Stimulated activated CD4-positive, alpha-beta T cell treated with anti-CD3 and anti-CD28 coated beads, Interleukin-4, amount 100 ng/mL, for 4 hours (primary cell): ENCODE data around the gene DCUN1D1.

Experiments used
- DNase-seq, 2 experiments: peaks; one replicate each; pipeline ENCODE4 v3.0.0-alpha.2; 2020

DCUN1D1 gene

DNA sequence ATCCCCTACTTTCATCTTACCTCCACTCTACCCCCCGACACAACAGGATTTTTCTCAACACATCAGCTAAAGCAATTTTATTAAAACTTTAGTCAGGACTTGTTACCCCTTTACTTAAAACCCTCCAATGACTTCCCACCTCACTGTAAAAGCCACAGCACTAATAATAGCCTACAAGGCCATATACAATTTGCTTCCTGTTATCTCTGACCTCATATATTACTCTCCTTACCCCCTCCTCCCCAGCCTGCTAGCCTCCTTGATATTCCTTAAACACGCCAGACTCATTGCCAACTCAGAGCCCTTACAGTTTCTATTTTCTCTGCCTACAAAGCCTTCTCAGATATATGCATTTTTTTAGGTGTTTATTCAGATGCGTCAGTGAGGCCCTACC is 54.4 kb downstream of the DCUN1D1 start:
- DNase-seq, result no peak

DNA sequence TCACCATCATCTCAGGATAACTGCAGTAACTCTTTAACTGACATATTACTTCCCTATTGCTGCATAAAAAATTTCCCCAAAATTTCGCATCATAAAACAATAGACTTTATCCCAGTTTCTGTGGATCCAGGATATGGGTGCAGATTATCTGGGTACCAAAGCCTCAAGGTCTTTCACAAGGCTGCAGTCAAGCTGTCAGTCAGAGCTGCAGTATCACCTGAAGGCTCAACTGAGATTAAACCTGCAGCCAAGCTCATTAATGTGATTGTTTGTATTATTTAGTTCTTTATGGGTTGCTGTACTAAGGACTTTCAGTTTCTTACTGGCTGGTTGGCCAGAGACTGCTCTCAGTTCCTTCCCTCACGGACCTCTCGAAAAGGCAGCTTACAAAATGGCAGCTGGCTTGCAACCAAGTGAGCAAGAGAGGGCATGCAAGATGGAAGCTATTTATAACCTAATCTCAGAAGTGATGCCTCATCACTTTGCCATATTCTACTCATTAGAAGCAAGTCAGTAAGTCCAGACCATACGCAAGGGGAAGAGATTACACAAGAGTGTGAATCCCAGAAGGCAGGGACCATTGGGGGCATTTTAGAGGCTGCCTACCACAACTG is 54.9 kb downstream of the DCUN1D1 start:
- DNase-seq, result no peak

DNA sequence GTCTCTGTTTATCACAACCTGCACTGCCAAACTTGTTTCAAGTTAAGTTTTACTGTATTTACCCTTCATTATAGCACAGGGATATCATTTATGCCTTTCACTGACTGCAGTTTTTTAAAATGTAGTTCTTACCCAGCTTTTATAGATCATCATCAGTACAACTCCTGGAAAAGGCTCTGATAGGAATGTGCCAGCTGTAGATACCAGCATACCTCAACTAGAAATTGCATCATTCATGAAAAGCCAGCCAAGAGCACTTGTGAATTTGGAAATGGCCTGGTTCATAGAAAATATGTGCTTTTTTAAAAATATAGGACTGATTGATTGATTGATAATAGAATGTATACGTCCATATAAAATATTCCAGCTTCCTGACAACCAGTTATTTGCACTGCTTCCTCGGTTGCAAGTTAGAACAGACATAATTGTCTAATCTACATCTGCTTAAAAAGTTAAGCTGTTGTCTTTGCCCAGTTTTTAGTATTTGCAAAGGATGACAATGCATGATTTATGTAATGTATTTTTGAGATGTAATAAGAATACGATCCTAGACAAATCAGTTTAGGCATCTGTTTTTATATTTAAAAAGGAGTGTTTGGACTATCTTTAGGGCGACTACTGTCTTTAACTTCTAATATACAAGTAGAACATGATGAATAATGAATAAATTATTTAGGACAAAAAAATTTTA is 58.5 kb downstream of the DCUN1D1 start:
- no peak for DNase-seq

DNA sequence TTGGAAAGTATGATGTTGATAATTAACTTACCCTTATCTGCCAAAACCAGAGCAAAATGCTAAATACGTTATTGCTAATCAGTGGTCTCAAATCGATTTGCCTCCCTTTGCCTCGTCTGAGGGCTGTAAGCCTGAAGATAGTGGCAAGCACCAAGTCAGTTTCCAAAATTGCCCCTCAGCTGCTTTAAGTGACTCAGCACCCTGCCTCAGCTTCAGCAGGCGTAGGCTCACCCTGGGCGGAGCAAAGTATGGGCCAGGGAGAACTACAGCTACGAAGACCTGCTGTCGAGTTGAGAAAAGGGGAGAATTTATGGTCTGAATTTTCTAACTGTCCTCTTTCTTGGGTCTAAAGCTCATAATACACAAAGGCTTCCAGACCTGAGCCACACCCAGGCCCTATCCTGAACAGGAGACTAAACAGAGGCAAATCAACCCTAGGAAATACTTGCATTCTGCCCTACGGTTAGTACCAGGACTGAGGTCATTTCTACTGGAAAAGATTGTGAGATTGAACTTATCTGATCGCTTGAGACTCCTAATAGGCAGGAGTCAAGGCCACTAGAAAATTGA is 59.7 kb downstream of the DCUN1D1 start:
- DNase-seq, result no peak

DNA sequence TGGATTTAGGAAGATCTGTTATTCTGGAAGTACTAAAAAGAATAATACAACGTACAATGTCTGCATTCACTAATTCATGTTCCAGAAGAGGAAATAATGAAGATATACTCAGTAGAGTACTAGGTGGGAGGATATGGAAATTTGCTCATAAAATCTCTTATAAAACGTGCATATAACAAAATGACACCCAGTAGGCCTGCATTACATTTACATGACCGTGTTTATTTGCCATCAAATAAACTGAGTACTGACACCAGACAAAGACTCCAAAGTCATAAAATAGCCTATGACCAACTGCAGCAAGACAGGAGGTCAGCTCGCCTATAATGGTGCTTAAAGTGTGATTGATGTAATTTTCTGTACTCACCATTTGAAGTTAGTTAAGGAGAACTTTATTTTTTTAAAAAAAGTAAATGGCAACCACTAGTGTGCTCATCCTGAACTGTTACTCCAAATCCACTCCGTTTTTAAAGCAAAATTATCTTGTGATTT is 60.4 kb downstream of the DCUN1D1 start:
- DNase-seq, result no peak

DNA sequence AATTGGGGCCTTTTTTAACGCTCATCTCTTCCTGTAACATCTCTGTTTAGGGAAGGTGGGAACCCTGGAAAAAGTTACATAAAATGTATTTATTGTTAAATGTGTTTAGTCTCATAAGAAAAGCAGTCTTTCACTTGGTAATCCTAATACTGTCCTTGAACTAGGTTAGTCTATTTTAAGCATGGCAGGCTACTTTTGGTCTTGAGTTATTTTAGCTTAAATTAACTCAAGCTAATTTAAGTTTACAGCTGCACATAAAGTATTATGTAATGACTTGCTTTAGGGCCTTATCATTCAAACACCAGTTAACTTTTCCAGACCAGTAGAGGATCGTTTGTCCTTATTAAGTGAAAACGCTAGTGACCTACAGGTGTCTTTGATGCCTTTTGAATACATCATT is 63.2 kb downstream of the DCUN1D1 start:
- DNase-seq, result no peak

DNA sequence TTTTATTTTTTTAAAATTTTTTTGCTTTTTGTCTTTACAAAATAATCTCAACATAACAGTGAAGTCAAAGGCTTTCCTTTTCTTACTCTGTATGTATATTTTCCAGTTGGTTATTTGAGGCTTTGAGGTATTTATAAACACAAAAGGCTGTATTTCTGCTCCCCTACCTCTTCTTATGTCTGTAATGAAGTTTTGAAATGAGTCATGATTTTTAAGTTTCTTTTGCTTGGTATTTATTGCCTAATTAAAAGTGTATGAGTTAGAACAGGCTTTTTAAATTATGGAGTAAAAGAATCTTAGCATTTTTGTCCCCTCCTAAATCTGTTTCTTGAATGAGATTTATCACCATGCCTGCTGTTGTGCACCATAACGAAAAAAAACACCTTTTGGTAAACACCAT is 66.0 kb downstream of the DCUN1D1 start:
- no peak for DNase-seq

DNA sequence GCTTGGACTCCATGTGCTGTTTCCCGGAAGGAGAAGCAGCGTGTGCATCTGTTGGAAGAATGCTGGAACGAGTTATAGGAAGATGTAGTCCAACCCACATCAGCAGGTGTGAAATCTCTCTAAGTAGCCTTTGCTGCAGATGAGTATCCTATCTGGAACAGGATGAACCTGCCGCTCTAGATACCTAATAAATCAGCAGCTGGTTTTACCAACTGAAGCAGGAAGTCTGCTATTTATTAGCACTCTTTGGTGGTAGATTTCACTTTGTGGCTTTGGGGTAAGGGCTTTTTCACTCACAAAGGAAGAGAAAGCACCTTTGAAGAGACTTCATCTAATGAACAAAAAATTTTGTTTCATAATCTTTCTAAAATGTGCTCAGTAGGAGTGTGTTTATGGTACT is 66.4 kb downstream of the DCUN1D1 start:
- DNase-seq, result no peak

DNA sequence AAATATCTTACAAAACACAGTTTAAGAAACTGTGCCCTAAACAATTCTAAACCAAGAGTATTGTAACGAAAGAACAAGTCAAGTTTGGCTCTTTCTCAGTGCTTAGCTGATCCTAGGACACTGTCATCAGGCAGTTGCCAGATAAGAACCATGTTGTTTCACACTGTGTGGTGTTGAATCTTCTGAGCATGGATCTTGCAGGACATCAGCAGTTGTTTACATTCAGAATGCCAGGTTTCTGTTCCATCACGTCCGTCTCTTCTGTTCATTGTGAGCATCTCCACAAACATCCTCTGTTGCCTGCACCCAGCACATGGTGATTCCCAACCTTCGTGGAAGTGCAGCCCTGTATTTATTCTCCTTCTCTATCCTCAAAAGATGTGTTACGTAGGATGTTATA is 67.9 kb downstream of the DCUN1D1 start:
- no peak for DNase-seq

DNA sequence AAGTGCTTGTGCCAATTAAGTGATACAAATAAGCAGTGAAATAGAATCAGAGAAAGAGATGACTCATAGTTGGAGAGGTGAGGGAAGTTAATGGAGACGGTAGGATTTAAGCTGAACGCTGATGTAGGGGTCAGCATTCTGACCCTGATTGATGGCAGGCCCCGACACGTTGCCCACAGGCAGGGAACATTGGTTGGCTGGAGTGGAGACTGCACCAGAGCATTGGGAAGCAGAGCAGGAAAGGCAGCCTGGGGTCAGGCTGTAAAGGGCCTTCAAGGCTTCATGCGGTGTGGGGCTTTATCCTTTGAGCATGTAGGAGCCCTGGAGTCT is 68.6 kb downstream of the DCUN1D1 start:
- no peak for DNase-seq

DNA sequence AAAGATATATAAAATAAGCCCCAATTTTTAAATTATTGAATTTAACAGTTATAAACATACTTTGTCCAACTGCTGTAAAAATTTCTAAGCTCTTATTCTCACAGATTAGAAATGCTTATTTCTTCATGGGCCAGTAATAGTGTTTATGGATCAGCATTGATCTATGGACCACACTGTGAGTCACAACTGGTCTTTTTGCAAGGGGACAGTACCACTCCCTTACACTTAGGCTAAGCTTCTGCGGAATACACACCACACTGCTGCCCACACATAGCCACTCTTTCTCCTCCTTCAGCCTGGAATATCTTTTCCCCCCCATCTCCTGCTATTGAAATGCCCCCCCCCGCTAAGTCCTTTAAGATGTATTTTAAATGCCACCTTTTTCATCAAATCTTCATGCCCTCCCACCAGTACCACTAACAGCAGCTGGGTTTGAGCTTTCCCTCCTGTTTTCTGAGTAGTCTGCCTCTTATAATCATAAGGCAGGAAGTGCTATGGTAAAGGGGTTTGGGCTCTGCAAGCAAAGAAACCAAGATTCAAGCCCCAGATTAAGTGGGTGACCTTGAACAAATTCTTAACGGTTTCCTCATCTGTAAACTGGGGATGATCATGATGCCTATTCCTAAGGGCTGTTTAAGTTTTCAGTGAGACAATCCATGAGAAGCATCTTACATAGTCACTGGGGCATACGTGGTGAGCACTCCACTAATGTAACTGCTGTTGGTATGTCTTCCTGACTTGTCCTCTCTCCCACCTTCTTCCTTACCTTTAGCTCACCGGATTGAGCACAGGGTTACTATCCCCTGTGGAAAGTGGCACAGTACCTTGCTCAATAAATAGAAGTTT is 69.2 kb downstream of the DCUN1D1 start:
- no peak for DNase-seq

DNA sequence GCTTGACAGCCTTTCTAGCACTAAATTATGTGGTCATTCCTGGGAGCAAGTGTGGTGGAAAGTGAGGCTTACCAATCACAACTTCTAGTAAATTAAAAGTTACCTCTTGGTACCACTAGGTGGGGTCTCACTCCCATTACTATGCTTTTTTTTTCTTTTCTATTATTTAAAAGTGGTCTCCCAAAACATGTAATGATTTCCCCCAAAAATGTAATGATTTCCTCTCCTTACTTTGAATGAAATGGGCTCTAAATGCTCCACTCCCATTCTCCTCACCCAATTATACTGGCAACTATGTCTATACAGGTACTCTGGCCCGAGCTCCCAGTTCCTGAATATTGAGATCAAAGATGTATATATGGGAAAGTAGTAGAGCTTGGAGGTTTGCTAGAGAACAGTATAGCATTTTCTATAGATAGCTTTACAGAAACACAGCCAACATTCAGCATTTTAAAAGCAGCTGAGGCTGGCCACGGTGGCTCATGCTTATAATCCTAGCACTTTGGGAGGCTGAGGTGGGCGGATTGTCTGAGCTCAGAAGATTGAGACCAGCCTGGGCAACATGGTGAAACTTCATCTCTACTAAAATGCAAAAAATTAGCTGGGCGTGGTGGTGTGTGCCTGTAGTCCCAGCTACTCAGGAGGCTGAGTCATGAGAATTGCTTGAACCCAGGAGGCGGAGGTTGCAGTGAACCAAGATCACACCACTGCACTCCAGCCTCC is 70.9 kb downstream of the DCUN1D1 start:
- DNase-seq, result no peak

DNA sequence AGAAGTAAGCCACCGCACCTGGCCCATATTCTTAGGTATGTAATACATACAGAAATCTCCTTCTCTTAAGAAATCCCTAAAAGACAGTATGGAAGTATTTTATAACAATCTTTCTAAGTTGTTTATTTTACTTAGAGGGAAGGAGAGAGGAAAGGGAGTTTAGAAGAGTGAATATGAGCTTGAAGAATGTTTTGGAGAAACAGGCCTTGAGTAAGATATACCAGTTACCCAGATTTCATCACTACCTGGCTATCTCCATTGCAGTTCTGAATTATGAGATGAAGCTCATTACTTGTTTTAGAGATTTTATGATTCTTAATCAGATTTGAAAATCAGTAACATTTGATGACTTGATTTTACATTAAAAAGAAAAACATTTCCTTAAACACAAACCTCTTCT is 71.9 kb downstream of the DCUN1D1 start:
- DNase-seq, result no peak

DNA sequence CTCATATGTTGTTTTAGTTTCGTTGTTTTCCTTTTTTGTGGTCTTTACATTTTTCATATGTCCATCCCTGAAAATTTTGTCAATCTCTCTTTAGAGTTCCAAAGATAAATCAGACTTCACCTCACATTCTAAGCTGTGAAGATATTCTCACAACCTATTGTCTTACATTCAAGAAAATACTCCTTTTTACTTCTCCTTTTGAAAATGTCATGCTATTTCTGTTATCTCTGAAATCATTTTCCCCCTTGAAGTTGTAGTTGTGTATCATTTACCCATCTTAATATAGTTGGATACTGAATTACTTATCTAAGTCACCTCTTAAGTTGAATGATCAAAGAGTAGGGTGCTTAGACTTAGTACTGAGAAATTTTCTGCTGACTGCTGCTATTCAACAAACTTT is 74.3 kb downstream of the DCUN1D1 start:
- DNase-seq, result no peak

DNA sequence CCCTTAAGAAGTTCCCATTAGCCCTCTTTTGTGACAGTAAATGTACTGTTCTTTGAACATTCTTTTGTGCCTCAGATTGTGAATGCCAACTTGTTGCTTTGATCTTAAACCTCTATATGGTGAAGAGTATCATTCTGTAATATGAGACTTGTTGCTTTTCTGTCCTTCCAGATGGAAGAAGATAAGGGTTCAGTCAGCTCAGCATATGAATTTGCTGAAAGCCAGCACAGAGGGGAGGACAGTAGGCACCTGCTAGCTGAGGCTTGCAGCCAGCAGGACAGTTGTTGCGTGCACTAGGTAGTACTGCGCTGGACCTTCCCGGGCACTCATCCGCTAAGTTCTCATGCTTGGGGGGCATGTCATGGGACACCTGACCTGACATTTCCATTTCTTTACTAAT is 74.7 kb downstream of the DCUN1D1 start:
- no peak for DNase-seq

DNA sequence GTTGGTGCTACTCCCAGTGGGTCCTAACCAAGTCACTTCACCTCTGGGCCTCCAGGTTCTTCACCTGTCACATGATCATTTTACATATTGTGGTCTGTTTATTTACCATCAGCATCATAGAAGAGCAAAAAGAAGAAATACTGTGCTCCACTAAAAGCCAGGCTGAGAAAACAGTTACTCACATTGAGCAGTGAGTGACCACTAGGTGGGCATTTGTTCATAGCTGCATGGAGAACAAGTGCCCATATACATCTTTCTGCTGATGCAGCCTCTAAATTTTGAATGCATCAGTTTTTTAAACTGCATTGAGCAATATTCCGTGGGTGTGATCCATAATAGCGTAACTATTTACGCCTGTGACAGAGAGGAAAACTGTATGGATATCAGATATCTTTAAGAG is 76.2 kb downstream of the DCUN1D1 start:
- DNase-seq, result no peak

DNA sequence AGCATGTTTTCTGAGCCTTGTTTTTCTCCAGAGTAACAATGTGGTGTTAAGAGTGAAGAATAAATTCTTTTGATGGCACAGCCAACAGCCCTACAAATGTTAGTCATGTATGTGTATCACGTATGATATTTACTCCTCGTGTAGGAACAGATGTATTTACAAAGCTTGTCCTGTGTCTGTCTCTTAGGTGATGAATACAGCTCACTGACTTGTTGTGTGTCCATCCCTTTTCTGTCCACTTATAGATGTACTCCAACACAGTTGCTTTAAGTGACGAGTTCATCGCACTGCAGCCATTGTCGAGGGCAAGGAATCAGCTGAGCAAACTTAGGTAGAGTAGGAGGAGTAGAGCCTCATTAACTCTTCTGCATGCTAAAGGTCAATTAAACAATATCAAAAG is 78.1 kb downstream of the DCUN1D1 start:
- DNase-seq, result no peak

DNA sequence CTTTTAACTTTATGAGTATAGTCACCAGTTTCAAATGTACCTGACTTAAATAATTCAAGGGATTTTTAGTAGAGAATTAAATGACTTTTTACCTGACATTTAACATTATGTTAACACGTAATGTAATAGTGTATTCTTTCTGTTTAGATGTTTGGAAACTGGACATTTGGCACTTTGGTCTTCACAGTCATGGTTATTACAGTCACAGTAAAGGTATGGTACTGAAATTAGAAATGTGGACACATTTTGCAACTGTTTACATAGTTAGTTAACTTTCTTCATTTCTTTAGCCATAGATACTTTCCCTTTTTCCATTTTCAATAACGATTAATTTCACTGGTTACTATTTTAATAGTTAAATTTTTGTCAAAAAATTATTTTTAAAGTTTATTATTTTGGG is 83.8 kb downstream of the DCUN1D1 start:
- no peak for DNase-seq

DNA sequence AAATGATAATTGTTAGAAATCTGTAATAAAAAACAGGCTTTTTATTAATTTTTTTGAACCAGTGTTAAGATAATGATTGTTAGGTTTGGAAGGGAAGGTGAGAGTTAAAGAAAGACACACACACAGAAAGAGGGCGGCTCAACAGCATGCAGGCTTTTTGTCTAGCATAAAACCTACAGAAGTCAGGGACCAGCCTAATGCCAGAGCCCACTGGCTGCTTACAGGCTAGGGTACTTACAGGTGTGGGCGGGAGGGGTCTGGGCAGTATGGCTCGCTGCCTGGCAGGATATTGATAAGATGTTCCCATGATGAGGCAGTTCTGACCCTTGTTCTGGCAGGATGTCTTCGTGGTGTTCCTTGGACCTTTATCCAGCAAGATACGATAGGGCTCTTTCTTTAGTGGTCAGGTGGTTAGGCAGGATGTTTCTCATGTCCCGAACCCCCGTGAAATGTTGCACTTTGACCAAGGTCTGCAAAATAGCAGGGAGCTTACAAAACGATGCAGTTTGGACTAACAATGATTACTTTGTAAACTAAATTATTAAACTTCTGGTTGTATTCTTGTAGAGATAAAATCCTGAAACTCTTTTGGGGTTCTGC is 84.7 kb downstream of the DCUN1D1 start:
- DNase-seq, result no peak

DNA sequence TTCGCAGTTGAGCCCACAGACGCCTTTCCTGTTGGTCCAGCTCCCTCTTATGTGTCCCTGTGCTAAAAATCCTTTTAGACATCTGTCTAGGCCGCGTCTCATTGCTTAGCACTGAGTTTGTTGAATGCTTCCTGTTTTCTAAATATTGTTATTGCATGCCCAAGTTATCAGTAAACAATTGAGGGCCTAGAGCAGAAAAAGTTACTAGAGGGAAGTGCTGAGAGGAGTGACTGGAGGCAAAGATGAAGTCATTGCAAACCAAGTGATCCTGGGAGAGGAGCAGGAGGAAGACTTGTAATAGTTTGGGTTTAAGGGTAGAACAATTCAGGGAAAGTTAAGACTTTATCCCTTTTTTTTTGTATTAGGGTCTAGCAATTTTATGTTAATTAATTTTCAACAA is 88.1 kb downstream of the DCUN1D1 start:
- no peak for DNase-seq

DNA sequence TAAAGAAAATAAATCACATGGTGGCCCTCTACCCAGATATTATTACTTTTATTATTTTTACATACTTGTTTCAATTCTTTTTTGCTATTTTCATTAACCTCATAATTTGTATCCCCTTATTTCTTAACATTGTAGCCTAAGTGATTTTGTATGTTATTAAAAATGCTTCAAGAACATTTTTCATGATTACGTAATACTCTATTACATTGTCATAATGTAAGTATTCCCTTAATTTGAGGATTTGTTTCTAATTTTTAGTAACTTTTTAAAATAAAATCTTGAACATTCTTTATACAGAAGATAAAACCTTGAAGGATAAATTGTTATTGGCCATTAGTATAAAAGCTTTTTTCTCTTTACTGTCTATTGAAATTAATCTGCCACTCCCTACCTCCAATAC is 89.0 kb downstream of the DCUN1D1 start:
- no peak for DNase-seq

DNA sequence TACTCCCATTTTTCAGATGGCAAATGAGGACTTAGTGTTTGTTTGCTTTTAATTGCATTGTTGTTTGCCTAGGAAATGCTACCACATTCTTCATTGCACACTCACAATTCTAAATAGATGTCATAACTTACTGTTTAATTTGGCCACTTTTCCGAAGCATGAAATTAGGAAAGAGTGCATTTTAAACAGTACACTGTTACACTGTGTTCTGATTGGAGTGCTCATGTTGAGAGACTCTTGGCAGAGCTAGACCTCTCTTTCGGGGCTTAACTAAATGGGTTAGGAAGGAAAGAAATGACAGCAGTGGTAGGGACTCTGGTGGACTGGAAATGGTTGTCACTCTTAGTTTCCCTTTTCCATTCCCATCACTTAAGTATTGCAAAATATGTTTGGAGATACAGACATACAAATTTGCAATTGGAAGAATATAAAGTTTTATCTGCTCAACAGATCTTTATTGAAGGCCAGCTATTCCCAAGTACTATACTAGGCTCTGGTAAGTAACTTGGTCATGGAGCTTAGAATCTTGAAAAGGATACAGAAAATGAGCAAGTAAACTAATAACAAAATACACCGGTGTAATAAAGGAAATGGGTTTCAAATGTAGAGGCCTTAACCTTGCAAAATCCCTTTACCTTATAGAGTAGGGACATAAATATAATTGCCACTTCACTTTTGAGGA is 90.2 kb downstream of the DCUN1D1 start:
- DNase-seq, result no peak
